CD4-positive, alpha-beta T cell (primary cell): Measurements from ENCODE around the gene DIP2C. TPM values are rescaled to one million over a fixed set of nuclear protein-coding genes. Genes with fewer than 3 reads are reported as not detected.

Source experiments
- ATAC-seq: fragments of 200-7000 bp; cut with Tn5 transposase; one replicate; pipeline ENCODE4 v1.10.0; 2022; ENCODE audit warnings: mild to moderate bottlenecking; ENCODE audit not compliant: poor library complexity
- CTCF ChIA-PET: fragments of 350-600 bp; sonication (Branson Sonifier 250); formaldehyde crosslinking; loops from one replicate; lab custom pipeline; 2021; ENCODE audit warnings: antibody characterized with exemption, inconsistent platforms; lab: Charles Lee
- POLR2A ChIA-PET: fragments of 350-600 bp; sonication (Branson Sonifier 250); formaldehyde crosslinking; loops from one replicate; lab custom pipeline; 2021; ENCODE audit warnings: antibody characterized with exemption, inconsistent platforms; lab: Charles Lee
- DNase-seq, 14 experiments: peaks; one replicate each; pipeline ENCODE4 v3.0.0-alpha.2; 2013 to 2020; ENCODE audit warnings: mixed read lengths in 2 of 14
- H3K27ac ChIP-seq, 2 donors: one replicate each; pipeline versions ENCODE4 v1.5.1 to v1.7.0; 2013; ENCODE audit warnings: low read length in 2 of 2, low read depth in 1 of 2, mild to moderate bottlenecking in 1 of 2
- H3K27me3 ChIP-seq, 2 experiments: 1 replicate in 1 of 2; 2 replicates in 1 of 2; pipeline versions ENCODE4 v1.6.1 to v1.7.0; 2013; ENCODE audit warnings: low read length in 2 of 2, control low read depth in 1 of 2, mild to moderate bottlenecking in 1 of 2, moderate library complexity in 1 of 2; ENCODE audit not compliant: insufficient read depth in 2 of 2, control insufficient read depth in 1 of 2
- H3K36me3 ChIP-seq: one replicate; pipeline ENCODE4 v1.6.1; 2013; ENCODE audit warnings: low read length, control low read depth; ENCODE audit not compliant: insufficient read depth
- H3K4me1 ChIP-seq: one replicate; pipeline ENCODE4 v1.6.1; 2013; ENCODE audit warnings: low read length, control low read depth; ENCODE audit not compliant: insufficient read depth
- H3K4me3 ChIP-seq: one replicate; pipeline ENCODE4 v1.5.1; 2013; ENCODE audit warnings: mild to moderate bottlenecking, low read length, moderate library complexity
- H3K9me3 ChIP-seq, 2 experiments: 1 replicate in 1 of 2; 2 replicates in 1 of 2; pipeline versions ENCODE4 v1.6.1 to v1.7.0; 2013; ENCODE audit warnings: low read length in 2 of 2, mild to moderate bottlenecking in 2 of 2, control low read depth in 1 of 2, moderate library complexity in 1 of 2; ENCODE audit not compliant: control insufficient read depth in 1 of 2, insufficient read depth in 1 of 2
- H3K27ac Mint-ChIP-seq: one replicate; pipeline ENCODE4 v1.8.0; 2020; ENCODE audit warnings: mixed read lengths
- H3K27me3 Mint-ChIP-seq: one replicate; pipeline ENCODE4 v1.8.0; 2021; ENCODE audit warnings: mixed read lengths
- H3K36me3 Mint-ChIP-seq: one replicate; pipeline ENCODE4 v1.8.0; 2021; ENCODE audit warnings: low read depth, mixed read lengths
- H3K4me1 Mint-ChIP-seq: one replicate; pipeline ENCODE4 v1.8.0; 2021; ENCODE audit warnings: low read depth, mixed read lengths
- H3K4me3 Mint-ChIP-seq: one replicate; pipeline ENCODE4 v1.8.0; 2020; ENCODE audit warnings: mild to moderate bottlenecking, mixed read lengths
- H3K9me3 Mint-ChIP-seq: one replicate; pipeline ENCODE4 v1.8.0; 2020; ENCODE audit warnings: mixed read lengths
- intact Hi-C, 2 experiments: fragments of 100-400 bp; cut with DNase I in 1 of 2; cut with micrococcal nuclease in 1 of 2; formaldehyde crosslinking; loops; one replicate each; pipeline versions ENCODE4 v1.15.1 to v1.9.0; 2023 to 2025; cut with DNase I, micrococcal nuclease
- total RNA-seq, 174 experiments: library from RNA in 2 of 174; stranded (reverse) in 2 of 174; gene quantifications; one replicate each; pipeline ENCODE4 v1.2.3 and lab custom pipeline; 2021 to 2026
- TF ChIP-seq, protein P1 (sequence below): fragments of 200-600 bp; IDR thresholded peaks from one replicate; pipeline ENCODE4 v1.8.0; 2022; ENCODE audit warnings: antibody characterized with exemption, mild to moderate bottlenecking

The DIP2C gene
- total RNA-seq, 2 experiments from 2014 or later: 4.1 TPM

GRCh38 chr10:422675-423074 lies 266.8 kb downstream of the DIP2C start:
- H3K27me3 Mint-ChIP-seq: no peaks in the 10 kb centered on the region
- ATAC-seq (no peak), DNase-seq (no peak)
- ChIA-PET POLR2A (no interaction called here), CTCF (no interaction called here)
- no peak overlapping the region for H3K27ac Mint-ChIP-seq
- Histone ChIP-seq H3K27me3 (no peaks in the 10 kb centered on the region), H3K4me1 (no peaks in the 10 kb centered on the region), H3K9me3 (no peaks in the 10 kb centered on the region), H3K36me3 (peaks cover 3% of the 10 kb centered on the region), H3K27ac (no peak overlapping the region), H3K4me3 (no peak overlapping the region)
- peaks cover 7% of the 10 kb centered on the region for H3K36me3 Mint-ChIP-seq
- no peaks in the 10 kb centered on the region for H3K9me3 Mint-ChIP-seq
- TF ChIP-seq, protein P1, sequence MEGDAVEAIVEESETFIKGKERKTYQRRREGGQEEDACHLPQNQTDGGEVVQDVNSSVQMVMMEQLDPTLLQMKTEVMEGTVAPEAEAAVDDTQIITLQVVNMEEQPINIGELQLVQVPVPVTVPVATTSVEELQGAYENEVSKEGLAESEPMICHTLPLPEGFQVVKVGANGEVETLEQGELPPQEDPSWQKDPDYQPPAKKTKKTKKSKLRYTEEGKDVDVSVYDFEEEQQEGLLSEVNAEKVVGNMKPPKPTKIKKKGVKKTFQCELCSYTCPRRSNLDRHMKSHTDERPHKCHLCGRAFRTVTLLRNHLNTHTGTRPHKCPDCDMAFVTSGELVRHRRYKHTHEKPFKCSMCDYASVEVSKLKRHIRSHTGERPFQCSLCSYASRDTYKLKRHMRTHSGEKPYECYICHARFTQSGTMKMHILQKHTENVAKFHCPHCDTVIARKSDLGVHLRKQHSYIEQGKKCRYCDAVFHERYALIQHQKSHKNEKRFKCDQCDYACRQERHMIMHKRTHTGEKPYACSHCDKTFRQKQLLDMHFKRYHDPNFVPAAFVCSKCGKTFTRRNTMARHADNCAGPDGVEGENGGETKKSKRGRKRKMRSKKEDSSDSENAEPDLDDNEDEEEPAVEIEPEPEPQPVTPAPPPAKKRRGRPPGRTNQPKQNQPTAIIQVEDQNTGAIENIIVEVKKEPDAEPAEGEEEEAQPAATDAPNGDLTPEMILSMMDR: no peak
- no peak overlapping the region for H3K4me3 Mint-ChIP-seq
- H3K4me1 Mint-ChIP-seq: peaks cover 14% of the 10 kb centered on the region
- intact Hi-C loops: no loop called here

DNA sequence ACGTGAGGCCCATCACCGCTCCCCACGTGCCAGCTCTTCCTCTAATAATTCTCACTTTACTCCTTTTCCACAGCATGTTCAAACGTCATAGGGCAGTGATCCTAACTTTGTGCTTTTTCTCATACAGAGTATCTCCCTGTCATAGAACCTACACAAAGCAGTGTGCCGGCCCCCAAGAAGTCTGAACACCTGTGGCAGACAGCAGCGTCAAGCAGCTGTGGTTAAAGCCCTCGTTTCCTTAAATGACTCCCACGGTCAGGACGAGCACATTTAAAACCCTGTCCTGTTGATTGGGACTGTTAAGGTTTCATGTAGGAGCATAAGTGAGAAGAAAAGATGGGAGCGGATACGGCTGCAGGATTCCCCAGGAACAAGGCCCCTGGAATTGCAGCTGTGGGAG lies 267.2 kb downstream of the DIP2C start:
- Mint-ChIP-seq H3K4me3 (no peak overlapping the region), H3K4me1 (peaks cover 14% of the 10 kb centered on the region), H3K36me3 (peaks cover 7% of the 10 kb centered on the region), H3K9me3 (no peaks in the 10 kb centered on the region), H3K27ac (no peak overlapping the region), H3K27me3 (no peaks in the 10 kb centered on the region)
- intact Hi-C loops: no loop called here
- H3K36me3 ChIP-seq: peaks cover 3% of the 10 kb centered on the region
- H3K4me3 ChIP-seq: no peak overlapping the region
- POLR2A ChIA-PET: no interaction called here
- no peaks in the 10 kb centered on the region for H3K4me1 ChIP-seq
- no peaks in the 10 kb centered on the region for H3K27me3 ChIP-seq
- no peak for DNase-seq
- H3K27ac ChIP-seq: no peak overlapping the region
- ATAC-seq: no peak
- H3K9me3 ChIP-seq: no peaks in the 10 kb centered on the region
- CTCF ChIA-PET: no interaction called here
- TF ChIP-seq, protein P1: no peak

DNA sequence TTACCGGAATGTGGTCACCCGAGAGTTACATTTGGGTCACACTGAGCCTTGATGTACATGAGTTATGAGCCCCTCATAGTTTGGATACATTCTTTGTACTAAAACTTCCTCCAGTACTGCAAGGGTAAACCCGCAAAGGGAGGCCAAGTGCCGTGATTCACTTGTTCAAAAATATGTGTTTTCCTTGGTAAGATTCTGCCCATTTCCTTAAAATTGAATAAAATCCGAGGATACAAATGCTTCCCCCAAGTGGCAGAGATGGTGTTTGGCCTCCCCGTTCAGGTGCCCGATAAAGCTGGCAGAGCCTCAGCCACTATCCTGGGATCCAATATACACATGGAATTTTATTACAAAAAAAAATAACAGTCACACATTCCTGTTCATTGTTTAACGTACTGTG lies 268.3 kb downstream of the DIP2C start:
- TF ChIP-seq, protein P1: no peak
- H3K4me3 ChIP-seq: no peak overlapping the region
- ATAC-seq: no peak
- H3K4me3 Mint-ChIP-seq: no peak overlapping the region
- H3K36me3 Mint-ChIP-seq: peaks cover 7% of the 10 kb centered on the region
- ChIA-PET POLR2A (no interaction called here), CTCF (no interaction called here)
- no peak overlapping the region for H3K27ac ChIP-seq
- intact Hi-C loops: no loop called here
- peaks cover 3% of the 10 kb centered on the region for H3K4me1 Mint-ChIP-seq
- no peaks in the 10 kb centered on the region for H3K4me1 ChIP-seq
- no peak for DNase-seq
- no peak overlapping the region for H3K27ac Mint-ChIP-seq
- H3K36me3 ChIP-seq: peaks cover 3% of the 10 kb centered on the region
- no peaks in the 10 kb centered on the region for H3K9me3 Mint-ChIP-seq
- no peaks in the 10 kb centered on the region for H3K9me3 ChIP-seq
- H3K27me3 Mint-ChIP-seq: no peaks in the 10 kb centered on the region
- no peaks in the 10 kb centered on the region for H3K27me3 ChIP-seq
